Measurements from ENCODE around the gene ZNF197.
"Not testable (repeated sequence)": the region's sequence is repeated elsewhere in the genome, so short reads cannot be mapped to it uniquely, and the experiment has no call there.

GRCh38 chr3:44579749-44580148 lies 45.1 kb upstream of the ZNF197 start:
- TF ChIP-seq CTCF (IDR thresholded peaks at IDR 0.05); EZH2 (IDR thresholded peaks at IDR 0.05; ENCODE audit: borderline replicate concordance, insufficient read depth, low read depth, low read length, poor library complexity, severe bottlenecking): not testable (repeated sequence)
